Endothelial cell of umbilical vein (primary cell): ENCODE results near the gene ITPKB. TPM values are rescaled to one million over a fixed set of nuclear protein-coding genes. Genes with fewer than 3 reads are reported as not detected.

Experiments used
- BruUV-seq: library from RNA; stranded (reverse); fragments of 400-500 nt; replicated peaks from 2 replicates; lab custom pipeline; 2021; lab: Mats Ljungman, UMichigan
- CTCF ChIA-PET: fragments of 300-600, 350-600 bp; sonication (Branson Sonifier 250); formaldehyde crosslinking; loops from one replicate; lab custom pipeline; 2021; ENCODE audit warnings: antibody characterized with exemption, inconsistent platforms; lab: Charles Lee
- POLR2A ChIA-PET: fragments of 300-600, 350-600 bp; sonication (Branson Sonifier 250); formaldehyde crosslinking; loops from one replicate; lab custom pipeline; 2021; ENCODE audit warnings: antibody characterized with exemption, inconsistent platforms; lab: Charles Lee
- DNase-seq: peaks from one replicate; pipeline ENCODE4 v3.0.0-alpha.2; 2011; ENCODE audit warnings: low read depth, low spot score
- FAIRE-seq: peaks from 2 replicates; lab custom pipeline; 2011; peaks lifted over from hg19 to GRCh38; lab: Jason Lieb, UNC
- H2AFZ ChIP-seq: 2 replicates; pipeline ENCODE4 v1.6.0; 2012; ENCODE audit warnings: low read depth, low read length, control low read depth, inconsistent platforms
- H3K27ac ChIP-seq: 2 replicates; pipeline ENCODE4 v1.5.1; 2011; ENCODE audit warnings: low read depth, mild to moderate bottlenecking, control low read depth, low read length, moderate library complexity; ENCODE audit not compliant: insufficient read depth
- H3K27me3 ChIP-seq, 2 experiments: 2 replicates each; pipeline versions ENCODE4 v1.6.0 to v1.6.1; 2011; ENCODE audit warnings: low read length in 2 of 2, mixed read lengths in 1 of 2; ENCODE audit not compliant: control insufficient read depth in 2 of 2, insufficient read depth in 2 of 2
- H3K36me3 ChIP-seq, 2 experiments: 2 replicates in 1 of 2; 3 replicates in 1 of 2; pipeline ENCODE4 v1.5.1; 2011; ENCODE audit warnings: low read length in 2 of 2, mild to moderate bottlenecking in 1 of 2, moderate library complexity in 1 of 2; ENCODE audit not compliant: control insufficient read depth in 2 of 2, insufficient read depth in 2 of 2; ENCODE audit errors: extremely low read depth in 1 of 2
- H3K4me1 ChIP-seq: 3 replicates; pipeline ENCODE4 v1.5.1; 2011; ENCODE audit warnings: mild to moderate bottlenecking, low read length; ENCODE audit not compliant: control insufficient read depth, insufficient read depth; ENCODE audit errors: extremely low read depth
- H3K4me2 ChIP-seq: 2 replicates; pipeline ENCODE4 v1.6.1; 2011; ENCODE audit warnings: low read length, control low read depth, mixed read lengths; ENCODE audit not compliant: insufficient read depth
- H3K4me3 ChIP-seq, 3 experiments: fragments of 200-600 bp in 1 of 3; sonication (generic), shearing (Covaris generic) in 1 of 3; replicated peaks in 1 of 3; 2 replicates each; pipeline ENCODE4 v1.5.1; 2011 to 2016; ENCODE audit warnings: control low read depth in 3 of 3, low read length in 3 of 3, mild to moderate bottlenecking in 2 of 3, inconsistent platforms in 1 of 3, low read depth in 1 of 3, moderate library complexity in 1 of 3; ENCODE audit not compliant: insufficient read depth in 1 of 3
- H3K79me2 ChIP-seq: 2 replicates; pipeline ENCODE4 v1.6.0; 2012; ENCODE audit warnings: low read length, inconsistent platforms; ENCODE audit not compliant: control insufficient read depth, insufficient read depth
- H3K9ac ChIP-seq: replicated peaks from 2 replicates; pipeline ENCODE3; 2011; ENCODE audit warnings: low read length, control low read depth; ENCODE audit not compliant: insufficient read depth; ENCODE audit errors: extremely low read depth
- H3K9me1 ChIP-seq: replicated peaks from 3 replicates; pipeline ENCODE4 v1.6.0; 2011; ENCODE audit warnings: mild to moderate bottlenecking, low read length; ENCODE audit not compliant: control insufficient read depth, insufficient read depth; ENCODE audit errors: extremely low read depth
- H3K9me3 ChIP-seq: replicated peaks from 2 replicates; pipeline ENCODE4 v1.5.1; 2012; ENCODE audit warnings: low read length, inconsistent platforms; ENCODE audit not compliant: control insufficient read depth, insufficient read depth
- H4K20me1 ChIP-seq: replicated peaks from 2 replicates; pipeline ENCODE3; 2011; ENCODE audit warnings: mild to moderate bottlenecking, low read length; ENCODE audit not compliant: control insufficient read depth, insufficient read depth; ENCODE audit errors: extremely low read depth
- EZH2 ChIP-seq: IDR thresholded peaks from 2 replicates; pipeline ENCODE4 v1.6.1; 2012; ENCODE audit warnings: borderline replicate concordance, low read depth, mild to moderate bottlenecking, moderate library complexity, low read length, inconsistent platforms; ENCODE audit not compliant: severe bottlenecking
- FOS ChIP-seq: IDR thresholded peaks from 2 replicates; pipeline ENCODE4 v1.6.1; 2011; ENCODE audit warnings: mild to moderate bottlenecking, low read length, moderate library complexity, borderline replicate concordance; ENCODE audit not compliant: insufficient read depth
- GATA2 ChIP-seq: IDR thresholded peaks from 2 replicates; pipeline ENCODE4 v1.7.0; 2011; ENCODE audit warnings: low read depth, mild to moderate bottlenecking, moderate library complexity, mixed read lengths, low read length; ENCODE audit not compliant: insufficient read length, insufficient read depth
- JUN ChIP-seq: IDR thresholded peaks from 2 replicates; pipeline ENCODE4 v1.6.1; 2011; ENCODE audit warnings: borderline replicate concordance, low read depth; ENCODE audit not compliant: insufficient read length, insufficient read depth
- MYC ChIP-seq: IDR thresholded peaks from one replicate; pipeline ENCODE4 v1.6.1; 2011; ENCODE audit warnings: mild to moderate bottlenecking, low read depth, low read length
- POLR2A ChIP-seq: IDR thresholded peaks from 2 replicates; pipeline ENCODE4 v1.6.1; 2012; ENCODE audit warnings: low read depth, mild to moderate bottlenecking, control low read depth, low read length
- POLR2AphosphoS5 ChIP-seq: IDR thresholded peaks from 2 replicates; pipeline ENCODE4 v1.6.1; 2012; ENCODE audit warnings: low read depth, mild to moderate bottlenecking, control low read depth, low read length, moderate library complexity; ENCODE audit not compliant: insufficient read depth
- dilution Hi-C: fragments of 300-500 bp; cut with MboI; formaldehyde crosslinking; loops from one replicate; pipeline ENCODE4 v1.15.0; 2019; ENCODE audit warnings: low sequenced_read_pairs; ENCODE audit not compliant: extremely low pct_ligation_motif_present
- intact Hi-C: fragments of 100-400 bp; cut with micrococcal nuclease; formaldehyde crosslinking; loops from one replicate; pipeline ENCODE4 v1.10.0; 2022
- polyA plus RNA-seq, 4 experiments: library from polyadenylated mRNA; depleted of rRNA in 3 of 4; stranded (reverse) in 3 of 4; unstranded in 1 of 4; fragments of >200 nt; gene quantifications; 2 replicates each; pipeline versions ENCODE4 v1.2.1 to v1.2.3, GENCODE V29; 2011 to 2012; ENCODE audit warnings: missing spikeins in 1 of 4
- total RNA-seq: library from RNA; stranded (reverse); gene quantifications from 2 replicates; pipeline ENCODE4 v1.2.3, GENCODE V29; 2021
- TF ChIP-seq, protein P1 (sequence below), 2 donors: IDR thresholded peaks; 1 replicate in 1 of 2; 2 replicates in 1 of 2; pipeline ENCODE4 v1.5.1; 2011; ENCODE audit warnings: low read length in 2 of 2, mild to moderate bottlenecking in 2 of 2, moderate library complexity in 2 of 2, control low read depth in 1 of 2, inconsistent platforms in 1 of 2, low read depth in 1 of 2; ENCODE audit not compliant: insufficient read depth in 1 of 2; ENCODE audit errors: extremely low read depth in 1 of 2
- TF ChIP-seq, protein P2 (sequence below): IDR thresholded peaks from 2 replicates; pipeline ENCODE4 v1.6.1; 2011; ENCODE audit not compliant: insufficient read depth, insufficient read length

Gene ITPKB
- total and polyA plus RNA-seq, 2 donors (not counting 3 experiments of a cell fraction or from before 2014, with no cell fraction given) = 7.7 to 34.8 TPM

DNA sequence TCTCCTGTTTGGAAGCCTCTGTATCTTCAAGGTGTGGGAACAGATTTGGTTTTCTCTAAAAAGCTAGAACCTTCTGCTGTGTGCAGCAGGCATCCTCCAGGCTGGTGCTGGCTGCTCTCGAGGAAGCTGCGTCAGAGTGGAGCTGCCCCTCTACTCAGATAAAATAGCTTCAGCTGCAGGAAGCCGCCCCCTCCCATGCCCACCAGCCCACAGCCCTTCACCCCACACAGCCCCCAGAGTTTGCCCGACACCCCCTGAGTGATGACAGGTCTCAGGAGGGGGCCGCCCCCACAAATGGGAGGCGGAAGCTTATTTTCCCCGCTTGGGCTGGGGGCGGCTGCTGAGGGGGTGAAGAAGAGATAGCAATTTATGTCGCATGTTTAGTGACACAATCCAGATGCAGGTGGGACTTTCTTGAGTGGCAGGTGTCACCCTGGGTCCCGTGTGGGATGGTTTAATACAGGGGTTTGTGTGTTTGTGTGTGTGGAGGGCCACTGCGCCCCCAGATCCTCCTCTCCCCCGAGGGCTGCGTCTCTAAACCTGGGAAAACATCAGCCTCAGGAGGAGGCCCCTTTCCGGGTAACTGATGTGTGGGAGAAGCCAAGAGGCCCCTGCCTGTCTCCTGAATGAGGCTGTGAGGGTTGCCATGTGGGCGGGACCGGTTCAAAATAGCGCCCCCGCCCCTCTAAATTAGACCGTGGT is 135.1 kb downstream of the ITPKB start:
- H3K4me2 ChIP-seq = no peak overlapping the region
- POLR2A ChIA-PET = no interaction called here

More for the DNA sequence above, 135.1 kb downstream of the ITPKB start:
- FAIRE-seq (no peak), DNase-seq (no peak)
- H3K27me3 ChIP-seq = peaks cover 0 to 4% of the 10 kb centered on the region in 2 experiments
- no peaks in the 10 kb centered on the region for H3K9me3 ChIP-seq
- H3K4me1 ChIP-seq = no peaks in the 10 kb centered on the region
- TF ChIP-seq POLR2A = no peak
- no peak for TF ChIP-seq GATA2
- no peak for TF ChIP-seq JUN
- TF ChIP-seq EZH2 = no peak
- TF ChIP-seq POLR2AphosphoS5 = no peak
- no peak for TF ChIP-seq FOS
- TF ChIP-seq, protein P1, sequence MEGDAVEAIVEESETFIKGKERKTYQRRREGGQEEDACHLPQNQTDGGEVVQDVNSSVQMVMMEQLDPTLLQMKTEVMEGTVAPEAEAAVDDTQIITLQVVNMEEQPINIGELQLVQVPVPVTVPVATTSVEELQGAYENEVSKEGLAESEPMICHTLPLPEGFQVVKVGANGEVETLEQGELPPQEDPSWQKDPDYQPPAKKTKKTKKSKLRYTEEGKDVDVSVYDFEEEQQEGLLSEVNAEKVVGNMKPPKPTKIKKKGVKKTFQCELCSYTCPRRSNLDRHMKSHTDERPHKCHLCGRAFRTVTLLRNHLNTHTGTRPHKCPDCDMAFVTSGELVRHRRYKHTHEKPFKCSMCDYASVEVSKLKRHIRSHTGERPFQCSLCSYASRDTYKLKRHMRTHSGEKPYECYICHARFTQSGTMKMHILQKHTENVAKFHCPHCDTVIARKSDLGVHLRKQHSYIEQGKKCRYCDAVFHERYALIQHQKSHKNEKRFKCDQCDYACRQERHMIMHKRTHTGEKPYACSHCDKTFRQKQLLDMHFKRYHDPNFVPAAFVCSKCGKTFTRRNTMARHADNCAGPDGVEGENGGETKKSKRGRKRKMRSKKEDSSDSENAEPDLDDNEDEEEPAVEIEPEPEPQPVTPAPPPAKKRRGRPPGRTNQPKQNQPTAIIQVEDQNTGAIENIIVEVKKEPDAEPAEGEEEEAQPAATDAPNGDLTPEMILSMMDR (IDR thresholded peaks at IDR 0.05; ENCODE audit: extremely low read depth in 1 of 2, insufficient read depth in 1 of 2, low read depth in 1 of 2, low read length in 2 of 2) = no peak
- no peak for TF ChIP-seq MYC
- TF ChIP-seq, protein P2, sequence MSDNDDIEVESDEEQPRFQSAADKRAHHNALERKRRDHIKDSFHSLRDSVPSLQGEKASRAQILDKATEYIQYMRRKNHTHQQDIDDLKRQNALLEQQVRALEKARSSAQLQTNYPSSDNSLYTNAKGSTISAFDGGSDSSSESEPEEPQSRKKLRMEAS = no peak
- intact Hi-C loops (no loop called here), dilution Hi-C loops (no loop called here)
- no peak overlapping the region for H2AFZ ChIP-seq
- CTCF ChIA-PET = interaction anchor here (1.3 kb wide), 2 partner anchors 9 to 13 kb away, joined by 3 to 7 read pairs; no protein-coding TSS in a partner anchor
- H3K27ac ChIP-seq = no peak overlapping the region
- H4K20me1 ChIP-seq = no peaks in the 10 kb centered on the region
- no peak overlapping the region for H3K4me3 ChIP-seq
- H3K79me2 ChIP-seq = no peaks in the 10 kb centered on the region
- H3K9me1 ChIP-seq = no peaks in the 10 kb centered on the region
- H3K9ac ChIP-seq = no peak overlapping the region
- H3K36me3 ChIP-seq = no peaks in the 10 kb centered on the region
- no TSS peak for BruUV-seq
